Adrenal gland (tissue), 5 donors: Measurements from ENCODE around the gene GALNT7.

Experiments
- CTCF ChIP-seq, 6 experiments: fragments of 450-650 bp in 4 of 6; fragments of 200-600 bp in 2 of 6; sonication (generic) in 1 of 6; IDR thresholded peaks; 1 replicate in 5 of 6; 2 replicates in 1 of 6; pipeline versions ENCODE4 v1.5.1 to v1.8.0; 2016 to 2021; ENCODE audit warnings: antibody characterized with exemption in 6 of 6, mild to moderate bottlenecking in 2 of 6, moderate library complexity in 1 of 6
- POLR2A ChIP-seq, 2 donors: fragments of 450-650 bp; IDR thresholded peaks; one replicate each; pipeline ENCODE4 v1.6.1; 2017; ENCODE audit warnings: antibody characterized with exemption in 2 of 2, mild to moderate bottlenecking in 2 of 2, moderate library complexity in 1 of 2
- donor health status: DM: no; HTN: no; CAD: no.

DNA sequence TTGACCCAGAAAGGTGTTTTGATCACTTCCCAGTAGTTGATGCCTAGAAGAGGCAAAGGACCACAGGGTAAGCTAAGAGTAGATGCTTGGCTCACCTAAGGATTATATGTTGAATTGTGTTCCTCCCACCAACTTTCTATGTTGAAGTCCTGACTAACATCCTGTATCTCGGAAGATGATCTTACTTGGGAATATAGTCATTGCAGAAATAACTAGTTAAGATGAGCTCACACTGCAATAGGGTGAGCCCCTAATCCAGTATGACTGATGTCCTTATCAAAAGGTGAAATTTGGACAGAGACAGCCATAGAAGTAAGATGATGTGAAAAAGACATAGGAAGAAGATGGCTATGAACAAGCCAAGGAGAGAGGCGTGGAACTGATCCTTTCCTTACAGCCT is 168.9 kb downstream of the GALNT7 start:
- TF ChIP-seq CTCF (IDR thresholded peaks at IDR 0.05) (no peak), POLR2A (IDR thresholded peaks at IDR 0.05) (no peak)
